ENCODE measurements around the gene RAET1G.
"Not testable (repeated sequence)": the region's sequence is repeated elsewhere in the genome, so short reads cannot be mapped to it uniquely, and the experiment has no call there.

DNA sequence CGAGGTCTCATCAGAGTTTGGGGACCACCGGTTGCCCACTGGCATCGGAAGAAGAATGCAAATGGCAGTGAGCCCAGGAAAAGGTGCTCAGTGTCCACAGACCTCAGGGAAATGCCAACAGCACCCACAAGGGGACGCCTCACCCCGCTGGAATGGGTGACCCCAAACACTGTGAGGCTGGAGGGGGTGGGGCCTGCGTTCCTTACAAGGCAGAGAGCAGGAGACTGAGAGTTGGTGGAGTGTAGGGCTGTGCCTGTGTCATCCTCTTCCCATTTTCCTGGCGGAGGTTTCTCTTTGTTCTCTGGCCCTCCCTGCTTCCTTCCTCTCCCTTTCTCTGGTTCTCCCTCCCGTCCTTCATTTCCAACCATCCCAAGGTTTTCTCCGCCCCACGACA is 31.0 kb upstream of the RAET1G start:
- TF ChIP-seq, protein P1, sequence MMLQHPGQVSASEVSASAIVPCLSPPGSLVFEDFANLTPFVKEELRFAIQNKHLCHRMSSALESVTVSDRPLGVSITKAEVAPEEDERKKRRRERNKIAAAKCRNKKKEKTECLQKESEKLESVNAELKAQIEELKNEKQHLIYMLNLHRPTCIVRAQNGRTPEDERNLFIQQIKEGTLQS (CRISPR knock-in tag; IDR thresholded peaks at IDR 0.05): not testable (repeated sequence)
- TF ChIP-seq SNAPC2 (CRISPR knock-in tag; IDR thresholded peaks at IDR 0.05); BHLHE40 (IDR thresholded peaks at IDR 0.05; ENCODE audit: low read length); ZFP37 (CRISPR knock-in tag; IDR thresholded peaks at IDR 0.05; ENCODE audit: borderline replicate concordance); ZC3H4 (CRISPR knock-in tag; IDR thresholded peaks at IDR 0.05; ENCODE audit: borderline replicate concordance); FOXM1 (CRISPR knock-in tag; IDR thresholded peaks at IDR 0.05); KAT2B (IDR thresholded peaks at IDR 0.05; ENCODE audit: borderline replicate concordance, low read depth, low read length); NFE2L1 (CRISPR knock-in tag; IDR thresholded peaks at IDR 0.05; ENCODE audit: borderline replicate concordance); NR2C2 (CRISPR knock-in tag; IDR thresholded peaks at IDR 0.05; ENCODE audit: borderline replicate concordance): not testable (repeated sequence)
- TF ChIP-seq, protein P2, sequence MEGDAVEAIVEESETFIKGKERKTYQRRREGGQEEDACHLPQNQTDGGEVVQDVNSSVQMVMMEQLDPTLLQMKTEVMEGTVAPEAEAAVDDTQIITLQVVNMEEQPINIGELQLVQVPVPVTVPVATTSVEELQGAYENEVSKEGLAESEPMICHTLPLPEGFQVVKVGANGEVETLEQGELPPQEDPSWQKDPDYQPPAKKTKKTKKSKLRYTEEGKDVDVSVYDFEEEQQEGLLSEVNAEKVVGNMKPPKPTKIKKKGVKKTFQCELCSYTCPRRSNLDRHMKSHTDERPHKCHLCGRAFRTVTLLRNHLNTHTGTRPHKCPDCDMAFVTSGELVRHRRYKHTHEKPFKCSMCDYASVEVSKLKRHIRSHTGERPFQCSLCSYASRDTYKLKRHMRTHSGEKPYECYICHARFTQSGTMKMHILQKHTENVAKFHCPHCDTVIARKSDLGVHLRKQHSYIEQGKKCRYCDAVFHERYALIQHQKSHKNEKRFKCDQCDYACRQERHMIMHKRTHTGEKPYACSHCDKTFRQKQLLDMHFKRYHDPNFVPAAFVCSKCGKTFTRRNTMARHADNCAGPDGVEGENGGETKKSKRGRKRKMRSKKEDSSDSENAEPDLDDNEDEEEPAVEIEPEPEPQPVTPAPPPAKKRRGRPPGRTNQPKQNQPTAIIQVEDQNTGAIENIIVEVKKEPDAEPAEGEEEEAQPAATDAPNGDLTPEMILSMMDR (CRISPR knock-in tag; IDR thresholded peaks at IDR 0.05): not testable (repeated sequence)
